T-helper 22 cell (primary cell): ENCODE results near the gene JSRP1.

Source experiments
- DNase-seq: peaks from one replicate; pipeline ENCODE4 v3.0.0-alpha.2; 2020; ENCODE audit warnings: low read depth

The JSRP1 gene

GRCh38 chr19:2266183-2266993 is 10.2 kb upstream of the JSRP1 start:
- DNase-seq = no peak

DNA sequence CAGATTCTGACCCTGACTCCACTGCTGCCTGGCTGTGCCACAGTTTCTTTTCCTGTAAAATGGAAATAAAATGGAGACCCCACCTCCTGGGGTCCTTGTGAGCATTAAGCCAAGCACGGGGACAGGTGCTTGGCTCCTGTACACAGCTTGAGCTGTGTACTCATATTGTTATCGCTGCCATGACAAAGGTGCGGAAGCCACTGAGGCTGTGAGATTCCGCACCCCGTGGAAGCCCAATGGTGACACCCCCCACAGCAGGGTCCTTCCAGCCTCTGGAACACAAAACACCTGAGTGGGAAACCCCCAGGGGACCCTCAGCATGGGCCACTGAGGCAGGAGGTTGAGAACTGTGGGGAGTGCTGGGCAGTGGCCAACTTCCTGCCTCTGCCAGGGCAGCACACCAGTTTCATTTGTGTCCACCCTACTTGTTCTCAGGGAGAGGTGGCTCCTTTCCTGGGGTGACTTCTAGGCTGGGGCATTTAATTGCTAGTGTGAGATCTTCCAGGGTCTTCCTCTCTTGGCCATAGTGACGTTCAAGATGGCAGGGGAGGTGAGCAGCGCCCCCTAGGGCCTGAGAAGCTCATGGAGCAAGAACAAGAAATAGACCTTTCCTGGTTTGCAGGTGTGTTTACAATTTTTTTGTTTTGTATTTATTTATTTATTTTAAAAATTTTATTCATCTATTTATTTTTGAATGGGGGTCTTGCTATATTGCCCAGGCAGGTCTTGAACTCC is 5.4 kb upstream of the JSRP1 start:
- DNase-seq = no peak

GRCh38 chr19:2260341-2260805 is 4.2 kb upstream of the JSRP1 start:
- no peak for DNase-seq

DNA sequence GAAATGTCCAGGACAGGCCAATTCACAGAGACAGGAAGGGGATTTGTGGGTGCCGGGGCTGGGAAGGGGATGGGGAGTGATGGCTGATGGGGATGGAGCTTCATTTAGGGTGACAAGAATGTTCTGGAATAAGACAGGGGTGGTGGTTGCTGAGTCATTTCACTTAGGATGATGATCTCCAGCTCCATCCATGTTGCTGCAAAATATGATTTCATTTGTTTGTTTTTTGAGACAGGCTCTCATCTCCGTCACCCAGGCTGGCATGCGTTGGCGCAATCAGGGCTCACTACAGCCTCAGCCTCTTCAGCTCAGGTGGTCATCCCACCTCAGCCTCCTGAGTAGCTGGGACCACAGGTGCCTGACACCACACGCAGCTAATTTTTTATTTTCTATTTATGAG is 3.1 kb upstream of the JSRP1 start:
- DNase-seq = no peak

DNA sequence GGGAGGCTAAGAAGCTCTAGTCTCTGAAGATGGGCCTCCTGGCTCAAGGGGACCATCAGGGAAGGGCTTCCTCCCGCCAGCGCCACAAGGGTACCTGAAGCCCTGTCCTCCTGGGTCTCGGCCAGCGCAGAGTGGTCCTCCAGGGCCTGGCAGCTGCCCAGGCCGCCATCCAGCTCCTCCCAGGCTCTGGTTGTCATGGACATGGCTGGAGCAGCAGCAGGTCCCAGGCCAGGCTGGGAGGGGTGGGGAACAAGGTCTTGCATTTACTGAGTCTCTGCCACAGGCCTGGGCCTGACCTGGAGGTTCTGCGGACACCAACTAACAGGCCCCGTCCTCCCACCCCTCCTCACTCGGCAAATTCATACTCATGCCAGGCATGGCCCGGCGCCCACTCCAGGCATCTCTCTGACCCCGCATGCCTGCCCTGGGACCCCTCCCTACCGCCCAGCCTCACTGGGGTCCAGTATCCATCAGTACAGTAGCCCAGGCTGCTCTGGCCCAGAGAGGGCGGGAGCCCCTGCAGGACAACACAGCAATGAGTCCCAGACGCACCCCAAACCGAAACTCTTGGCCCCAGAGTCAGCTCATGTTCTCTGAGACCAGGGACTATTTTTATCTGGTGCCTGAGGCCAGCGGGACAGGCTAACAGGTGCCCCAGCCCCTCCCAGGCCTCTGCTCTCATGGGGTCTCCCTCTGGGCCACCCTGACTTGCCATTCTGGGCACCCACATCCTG is 938 bp downstream of the JSRP1 start:
- no peak for DNase-seq

GRCh38 chr19:2254064-2254872 is 1.9 kb downstream of the JSRP1 start:
- DNase-seq = no peak

GRCh38 chr19:2253106-2254063 is 2.8 kb downstream of the JSRP1 start:
- DNase-seq = no peak

DNA sequence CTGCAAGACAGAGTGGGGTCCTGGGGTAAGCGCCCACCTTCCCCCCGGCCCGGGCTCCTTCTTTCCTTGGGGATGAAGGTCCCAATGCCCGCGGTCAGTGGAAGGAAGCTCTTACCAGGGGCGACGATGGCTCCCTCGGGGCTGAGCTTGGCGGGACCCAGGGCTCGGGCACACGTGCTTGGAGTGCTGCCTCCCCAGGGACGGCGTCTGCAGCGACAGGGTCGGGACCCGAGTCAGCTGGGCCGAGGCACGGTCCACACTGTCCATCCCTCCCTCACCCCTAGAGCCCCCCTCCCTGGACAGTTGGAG is 3.5 kb downstream of the JSRP1 start:
- DNase-seq = no peak

GRCh38 chr19:2252055-2252796 is 4.0 kb downstream of the JSRP1 start:
- DNase-seq = no peak

GRCh38 chr19:2251106-2252054 is 4.8 kb downstream of the JSRP1 start:
- no peak for DNase-seq

GRCh38 chr19:2250766-2251105 is 5.5 kb downstream of the JSRP1 start:
- no peak for DNase-seq

DNA sequence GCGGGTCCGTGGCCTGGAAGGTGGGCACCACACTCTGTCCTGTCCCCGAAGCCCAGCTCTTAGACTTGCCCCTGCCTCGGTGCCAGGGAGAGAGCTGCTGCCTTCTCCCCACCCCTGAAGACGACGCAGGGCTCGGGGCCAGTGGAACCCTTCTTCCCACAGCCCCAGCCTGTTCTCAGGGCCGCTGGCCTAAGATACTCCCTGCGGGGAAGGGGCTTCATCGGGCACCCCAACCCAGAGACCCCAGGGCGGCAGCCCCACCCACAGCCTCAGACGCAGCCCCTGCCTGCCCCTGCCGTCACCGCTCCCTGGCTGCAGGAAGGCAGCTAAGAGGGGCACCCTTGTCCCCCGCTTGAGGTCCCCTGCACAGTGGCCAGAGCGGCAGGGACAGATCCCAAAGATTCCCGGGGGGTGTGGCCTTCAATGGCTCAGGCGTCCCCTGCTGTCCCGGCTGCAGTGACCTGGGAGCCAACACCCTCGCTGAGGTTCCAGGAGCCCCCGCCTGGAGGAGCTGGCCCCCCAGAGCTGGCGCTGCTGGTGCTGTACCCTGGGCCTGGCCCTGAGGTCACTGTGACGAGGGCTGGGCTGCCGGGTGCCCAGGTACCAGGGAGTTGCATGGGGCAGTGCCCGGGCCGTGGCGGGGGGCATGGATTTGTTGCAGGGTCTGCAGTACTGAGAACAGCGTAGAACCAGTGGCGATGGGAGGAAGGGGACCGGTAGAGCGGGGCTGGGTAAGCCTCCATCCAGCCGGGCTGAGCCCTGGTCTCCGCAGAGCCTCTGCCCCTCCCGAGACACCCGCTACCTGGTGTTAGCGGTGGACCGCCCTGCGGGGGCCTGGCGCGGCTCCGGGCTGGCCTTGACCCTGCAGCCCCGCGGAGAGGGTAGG is 6.1 kb downstream of the JSRP1 start:
- no peak for DNase-seq

DNA sequence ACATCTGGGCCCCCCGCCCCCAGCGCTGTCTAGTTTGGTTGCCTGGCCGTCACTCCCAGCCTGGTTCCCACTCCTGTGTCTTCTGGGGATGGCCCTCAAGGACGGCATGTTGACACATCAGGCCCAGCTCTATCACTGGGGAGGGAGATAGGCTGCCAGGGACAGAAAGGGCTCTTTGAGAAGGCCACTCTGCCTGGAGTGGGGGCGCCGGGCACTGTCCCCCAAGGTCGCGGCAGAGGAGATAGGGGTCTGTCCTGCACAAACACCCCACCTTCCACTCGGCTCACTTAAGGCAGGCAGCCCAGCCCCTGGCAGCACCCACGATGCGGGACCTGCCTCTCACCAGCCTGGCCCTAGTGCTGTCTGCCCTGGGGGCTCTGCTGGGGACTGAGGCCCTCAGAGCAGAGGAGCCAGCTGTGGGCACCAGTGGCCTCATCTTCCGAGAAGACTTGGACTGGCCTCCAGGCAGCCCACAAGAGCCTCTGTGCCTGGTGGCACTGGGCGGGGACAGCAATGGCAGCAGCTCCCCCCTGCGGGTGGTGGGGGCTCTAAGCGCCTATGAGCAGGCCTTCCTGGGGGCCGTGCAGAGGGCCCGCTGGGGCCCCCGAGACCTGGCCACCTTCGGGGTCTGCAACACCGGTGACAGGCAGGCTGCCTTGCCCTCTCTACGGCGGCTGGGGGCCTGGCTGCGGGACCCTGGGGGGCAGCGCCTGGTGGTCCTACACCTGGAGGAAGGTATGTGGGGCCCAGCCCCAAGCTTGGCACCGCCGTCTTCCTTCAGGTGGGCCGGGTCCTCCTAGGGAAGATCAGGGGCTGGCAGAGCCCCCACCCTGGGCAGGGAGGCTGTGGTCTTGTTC is 7.0 kb downstream of the JSRP1 start, which contains the start of gene AMH:
AMH (plus strand) TSS at position 314 of the 857 bp plus-strand sequence; CDS start at position 324, 10 bp downstream.
- no peak for DNase-seq

DNA sequence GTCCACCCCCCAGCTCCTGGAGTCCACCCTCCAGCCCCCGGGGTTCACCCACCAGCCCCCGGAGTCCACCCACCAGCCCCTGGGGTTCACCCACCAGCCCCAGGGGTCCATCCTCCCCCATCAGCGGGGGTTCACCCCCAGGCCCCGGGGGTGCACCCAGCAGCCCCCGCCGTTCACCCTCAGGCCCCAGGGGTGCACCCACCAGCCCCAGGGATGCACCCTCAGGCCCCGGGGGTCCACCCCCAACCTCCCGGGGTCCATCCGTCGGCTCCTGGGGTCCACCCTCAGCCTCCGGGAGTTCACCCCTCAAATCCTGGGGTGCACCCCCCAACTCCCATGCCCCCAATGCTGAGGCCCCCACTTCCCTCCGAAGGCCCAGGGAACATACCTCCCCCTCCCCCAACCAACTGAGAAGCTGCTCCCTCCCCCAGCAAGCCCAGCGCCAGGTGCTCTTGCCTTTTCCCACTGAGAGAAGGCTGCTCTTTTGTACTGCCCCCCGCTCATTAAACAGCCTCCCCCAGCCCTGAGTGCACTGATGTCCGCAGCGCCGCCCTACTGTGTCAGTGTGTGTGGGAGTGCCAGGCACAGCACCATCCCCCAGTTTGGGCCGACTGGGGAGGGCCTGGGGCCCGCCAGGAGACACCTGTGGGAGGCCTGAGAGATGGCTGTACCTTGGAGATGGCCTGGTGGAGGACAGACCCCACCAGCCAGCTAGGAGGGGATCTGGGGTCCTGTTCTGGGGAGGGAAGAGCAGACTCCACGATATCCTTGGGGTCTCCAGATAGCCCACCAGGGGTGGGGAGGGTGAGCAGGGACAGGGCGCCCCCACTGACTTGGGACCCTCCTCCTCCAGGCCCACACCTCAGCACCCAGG is 7.8 kb downstream of the JSRP1 start:
- DNase-seq = no peak

DNA sequence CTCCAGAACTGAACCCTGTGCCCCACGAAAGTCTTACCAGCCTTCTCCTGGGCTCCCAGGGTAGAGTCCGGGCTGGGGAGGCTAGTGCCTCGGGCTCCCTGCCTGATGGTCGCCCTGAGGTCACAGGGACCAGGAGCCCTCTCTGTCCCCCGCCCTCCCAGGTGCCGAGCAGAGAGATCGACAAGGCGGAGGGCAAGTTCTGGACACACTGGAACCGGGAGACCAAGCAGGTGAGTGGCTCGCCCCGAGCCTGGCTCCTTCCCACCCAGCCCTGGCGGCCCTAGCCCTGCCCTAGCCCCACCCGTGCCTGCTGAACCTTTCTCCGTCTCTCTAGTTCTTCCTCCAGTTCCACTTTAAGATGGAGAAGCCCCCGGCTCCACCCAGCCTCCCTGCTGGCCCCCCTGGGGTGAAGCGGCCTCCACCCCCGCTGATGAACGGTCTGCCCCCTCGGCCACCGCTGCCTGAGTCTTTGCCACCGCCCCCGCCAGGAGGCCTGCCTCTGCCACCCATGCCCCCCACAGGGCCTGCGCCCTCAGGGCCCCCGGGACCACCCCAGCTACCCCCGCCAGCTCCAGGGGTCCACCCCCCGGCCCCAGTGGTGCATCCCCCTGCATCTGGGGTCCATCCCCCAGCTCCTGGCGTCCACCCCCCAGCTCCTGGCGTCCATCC is 8.7 kb downstream of the JSRP1 start:
- no peak for DNase-seq
